HL-60 (cell line): Measurements from ENCODE around the gene DNAJB5.

Experiments used
- CTCF ChIP-seq: IDR thresholded peaks from one replicate; pipeline ENCODE4 v1.5.1; 2011; ENCODE audit warnings: low read length, control low read depth, inconsistent platforms; ENCODE audit not compliant: insufficient read depth
- GABPA ChIP-seq: IDR thresholded peaks from 2 replicates; pipeline ENCODE4 v1.6.1; 2012; ENCODE audit warnings: low read depth

DNA sequence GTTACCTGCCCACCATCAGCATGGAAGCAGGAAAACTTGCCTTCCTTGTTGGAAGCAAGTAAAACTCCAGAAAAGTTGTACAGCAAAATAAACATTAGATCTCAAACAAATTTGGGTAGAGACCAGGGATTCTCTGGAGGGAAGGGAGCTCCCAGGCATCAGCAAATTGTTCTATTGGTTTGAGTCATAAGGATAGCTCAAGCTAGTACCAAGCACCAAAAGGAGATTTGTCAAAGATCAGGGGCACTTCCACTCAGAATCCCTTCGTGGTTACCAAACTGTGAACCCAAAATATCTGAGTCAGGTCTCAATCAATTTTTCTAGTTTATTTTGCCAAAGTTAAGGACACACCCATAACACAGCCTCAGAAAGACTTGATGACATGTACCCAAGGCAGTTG is 37.8 kb downstream of the DNAJB5 start:
- no peak for TF ChIP-seq CTCF
- no peak for TF ChIP-seq GABPA
